Common myeloid progenitor, CD34-positive (primary cell): ENCODE results near the gene CROCC.

ENCODE experiments used
- CTCF ChIA-PET: fragments of 350-600 bp; sonication (Branson Sonifier 250); formaldehyde crosslinking; loops from one replicate; lab custom pipeline; 2021; ENCODE audit warnings: antibody characterized with exemption; lab: Charles Lee
- POLR2A ChIA-PET: fragments of 350-600 bp; sonication (Branson Sonifier 250); formaldehyde crosslinking; loops from one replicate; lab custom pipeline; 2021; ENCODE audit warnings: antibody characterized with exemption; lab: Charles Lee
- DNase-seq, 3 donors: peaks; one replicate each; pipeline versions ENCODE4 v3.0.0 to v3.0.0-alpha.2; 2013
- H3K27ac ChIP-seq, 2 experiments: 1 replicate in 1 of 2; 2 replicates in 1 of 2; pipeline ENCODE4 v1.7.0; 2013; ENCODE audit warnings: inconsistent platforms in 2 of 2, low read length in 2 of 2, mild to moderate bottlenecking in 2 of 2, low read depth in 1 of 2, moderate library complexity in 1 of 2; ENCODE audit not compliant: severe bottlenecking in 2 of 2, insufficient read depth in 1 of 2, poor library complexity in 1 of 2
- H3K27me3 ChIP-seq, 5 experiments: replicated peaks in 2 of 5; 1 replicate in 3 of 5; 2 replicates in 2 of 5; pipeline versions ENCODE4 v1.6.1 to v1.7.0; 2013; ENCODE audit warnings: low read length in 4 of 5, mild to moderate bottlenecking in 2 of 5, moderate library complexity in 2 of 5, inconsistent platforms in 1 of 5; ENCODE audit not compliant: insufficient read depth in 5 of 5, control insufficient read depth in 4 of 5
- H3K36me3 ChIP-seq, 4 experiments: 1 replicate in 2 of 4; 2 replicates in 2 of 4; pipeline versions ENCODE4 v1.6.1 to v1.7.0; 2013; ENCODE audit warnings: low read length in 3 of 4, control low read depth in 1 of 4, mild to moderate bottlenecking in 1 of 4; ENCODE audit not compliant: control insufficient read depth in 4 of 4, insufficient read depth in 4 of 4
- H3K4me1 ChIP-seq, 4 experiments: 1 replicate in 3 of 4; 2 replicates in 1 of 4; pipeline versions ENCODE4 v1.6.1 to v1.7.1; 2013; ENCODE audit warnings: low read length in 3 of 4, mild to moderate bottlenecking in 3 of 4, control low read depth in 1 of 4, inconsistent platforms in 1 of 4, moderate library complexity in 1 of 4; ENCODE audit not compliant: control insufficient read depth in 4 of 4, insufficient read depth in 4 of 4; ENCODE audit errors: control extremely low read depth in 1 of 4
- H3K4me3 ChIP-seq, 7 experiments: 1 replicate in 4 of 7; 2 replicates in 3 of 7; pipeline versions ENCODE4 v1.5.1 to v1.7.0; 2013; ENCODE audit warnings: mild to moderate bottlenecking in 7 of 7, low read length in 6 of 7, moderate library complexity in 6 of 7, inconsistent platforms in 2 of 7, low read depth in 2 of 7, control low read depth in 1 of 7; ENCODE audit not compliant: insufficient read depth in 4 of 7, control insufficient read depth in 1 of 7; ENCODE audit errors: extremely low read depth in 1 of 7
- H3K9me3 ChIP-seq, 5 experiments: 1 replicate in 4 of 5; 2 replicates in 1 of 5; pipeline versions ENCODE4 v1.6.1 to v1.7.1; 2013; ENCODE audit warnings: low read length in 4 of 5, mild to moderate bottlenecking in 2 of 5, inconsistent platforms in 1 of 5, low read depth in 1 of 5, moderate library complexity in 1 of 5; ENCODE audit not compliant: control insufficient read depth in 4 of 5, insufficient read depth in 2 of 5; ENCODE audit errors: control extremely low read depth in 1 of 5
- WGBS: methylation state at CpG from one replicate; pipeline ENCODE4 v1.1.5; 2013; ENCODE audit not compliant: insufficient coverage; 5-methylcytosine and 5-hydroxymethylcytosine counted together

The CROCC gene

DNA sequence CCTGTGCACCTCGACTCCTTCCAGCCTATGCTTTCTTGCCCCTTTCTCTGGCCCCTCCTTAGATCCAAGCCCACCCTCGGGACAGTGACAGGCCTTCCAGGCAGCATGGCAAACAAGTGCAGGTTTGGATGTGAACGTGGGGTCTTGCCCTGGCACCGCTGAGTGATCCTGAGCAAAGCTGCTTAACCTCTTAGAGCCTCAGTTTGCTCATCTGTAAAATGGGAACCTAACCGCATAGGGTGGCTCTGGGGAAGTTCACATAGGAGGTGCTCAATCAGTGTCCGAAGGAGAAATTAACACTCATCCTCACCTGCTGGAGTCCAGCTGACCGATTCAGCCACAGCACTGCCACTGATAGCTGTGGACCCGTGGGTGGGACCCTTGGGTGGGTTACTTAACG lies 51.5 kb downstream of the CROCC start:
- Histone ChIP-seq H3K9me3 (no peaks in the 10 kb centered on the region), H3K4me3 (no peak overlapping the region), H3K27me3 (no peaks in the 10 kb centered on the region), H3K27ac (no peak overlapping the region), H3K36me3 (peaks cover 0 to 18% (median 2%) of the 10 kb centered on the region in 4 experiments), H3K4me1 (peaks cover 0 to 3% (median 2%) of the 10 kb centered on the region in 4 experiments)
- ChIA-PET POLR2A (no interaction called here), CTCF (no interaction called here)
- DNase-seq = no peak
- WGBS = 98% methylated on average over 9 of the region's 9 CpGs

DNA sequence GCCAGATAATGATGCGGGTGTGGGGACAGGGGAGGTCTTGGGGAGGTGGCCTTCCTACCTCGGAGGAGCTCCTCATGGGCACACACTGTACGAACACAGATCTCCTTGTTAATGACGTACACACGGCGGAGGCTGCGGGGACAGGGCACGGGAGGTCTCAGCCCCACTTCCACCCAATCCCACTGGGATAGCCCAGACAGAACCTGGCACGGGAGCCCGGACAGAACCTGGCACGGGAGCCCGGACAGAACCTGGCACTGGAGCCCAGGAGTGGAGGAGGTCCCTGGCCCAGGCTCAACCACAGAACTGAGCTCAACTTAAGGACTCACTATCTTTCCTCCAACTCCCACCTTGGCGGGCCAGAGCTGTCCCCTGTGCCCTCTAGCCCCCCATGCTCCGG lies 53.5 kb downstream of the CROCC start:
- CTCF ChIA-PET = interaction anchor here (1.4 to 1.5 kb wide), 3 partner anchors 8 to 15 kb away, joined by 3 to 4 read pairs (median 4); no protein-coding TSS in a partner anchor
- DNase-seq = no peak
- 97% methylated on average over 12 of the region's 14 CpGs for WGBS

DNA sequence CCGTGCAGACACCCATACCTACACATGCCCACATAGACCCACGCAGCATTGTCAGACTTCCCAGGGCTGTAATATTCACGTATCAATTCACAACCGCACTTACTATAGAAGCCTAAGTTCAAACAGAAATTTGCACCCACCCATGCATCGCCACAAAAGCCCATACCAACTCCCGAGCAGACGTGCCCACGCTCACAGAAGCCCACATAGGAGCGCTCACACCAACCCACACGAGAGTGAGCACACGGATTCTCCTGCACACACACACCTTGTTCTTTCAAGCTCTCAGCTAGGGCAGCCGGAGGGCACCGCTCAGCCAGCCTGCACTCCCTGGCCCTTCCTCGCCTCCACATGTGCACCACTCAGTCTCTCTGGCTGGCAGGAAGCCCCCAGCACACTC lies 54.1 kb downstream of the CROCC start:
- DNase-seq = no peak
- no peak overlapping the region for H3K4me3 ChIP-seq
- whole genome bisulfite sequencing = 98% methylated on average over 13 of the region's 14 CpGs
- CTCF ChIA-PET = interaction anchor here (1.4 to 1.5 kb wide), 3 partner anchors 9 to 15 kb away, joined by 3 to 4 read pairs (median 4); no protein-coding TSS in a partner anchor
- no peak overlapping the region for H3K27ac ChIP-seq
- no peaks in the 10 kb centered on the region for H3K9me3 ChIP-seq
- POLR2A ChIA-PET = no interaction called here
- H3K4me1 ChIP-seq = peaks cover 0 to 27% (median 22%) of the 10 kb centered on the region in 4 experiments
- H3K27me3 ChIP-seq = peaks cover 0 to 7% (median 2%) of the 10 kb centered on the region in 5 experiments
- H3K36me3 ChIP-seq = peaks cover 0 to 5% (median 0%) of the 10 kb centered on the region in 4 experiments

More for the DNA sequence above, 53.5 kb downstream of the CROCC start:
- peaks cover 0 to 23% (median 20%) of the 10 kb centered on the region in 4 experiments for H3K4me1 ChIP-seq
- H3K27me3 ChIP-seq = peaks cover 0 to 3% (median 0%) of the 10 kb centered on the region in 5 experiments
- H3K27ac ChIP-seq = no peak overlapping the region
- no peak overlapping the region for H3K4me3 ChIP-seq
- POLR2A ChIA-PET = no interaction called here
- no peaks in the 10 kb centered on the region for H3K9me3 ChIP-seq
- peaks cover 0 to 11% (median 0%) of the 10 kb centered on the region in 4 experiments for H3K36me3 ChIP-seq

DNA sequence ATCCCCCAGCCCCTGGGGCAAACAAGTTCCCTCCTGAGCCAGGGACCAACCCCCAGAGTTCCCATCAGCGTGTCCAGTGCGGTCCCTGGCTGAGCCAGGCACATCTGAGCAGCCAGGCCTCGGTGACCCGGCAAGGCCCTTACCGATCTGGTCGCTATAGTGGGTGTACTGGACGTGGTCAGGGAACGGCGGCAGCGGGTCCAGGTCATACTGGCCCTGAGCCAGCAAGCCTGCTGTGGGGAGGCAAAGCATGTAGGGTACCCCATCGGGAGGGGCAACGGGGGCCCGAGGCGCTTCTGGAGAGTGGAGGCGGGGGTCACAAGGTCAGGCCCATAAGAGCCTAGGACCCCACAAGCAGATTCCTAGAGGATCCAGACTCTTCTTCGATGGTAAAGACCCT lies 55.2 kb downstream of the CROCC start:
- Histone ChIP-seq H3K4me3 (no peak overlapping the region), H3K4me1 (peaks cover 0 to 28% (median 23%) of the 10 kb centered on the region in 4 experiments), H3K9me3 (no peaks in the 10 kb centered on the region), H3K27ac (no peak overlapping the region), H3K27me3 (peaks cover 0 to 14% (median 3%) of the 10 kb centered on the region in 5 experiments), H3K36me3 (no peaks in the 10 kb centered on the region)
- WGBS = 94% methylated on average over 15 of the region's 16 CpGs
- DNase-seq = no peak
- ChIA-PET POLR2A (no interaction called here), CTCF (interaction anchor here (1.5 kb wide), 1 partner anchor 10 kb away, joined by 4 read pairs; no protein-coding TSS in a partner anchor)

DNA sequence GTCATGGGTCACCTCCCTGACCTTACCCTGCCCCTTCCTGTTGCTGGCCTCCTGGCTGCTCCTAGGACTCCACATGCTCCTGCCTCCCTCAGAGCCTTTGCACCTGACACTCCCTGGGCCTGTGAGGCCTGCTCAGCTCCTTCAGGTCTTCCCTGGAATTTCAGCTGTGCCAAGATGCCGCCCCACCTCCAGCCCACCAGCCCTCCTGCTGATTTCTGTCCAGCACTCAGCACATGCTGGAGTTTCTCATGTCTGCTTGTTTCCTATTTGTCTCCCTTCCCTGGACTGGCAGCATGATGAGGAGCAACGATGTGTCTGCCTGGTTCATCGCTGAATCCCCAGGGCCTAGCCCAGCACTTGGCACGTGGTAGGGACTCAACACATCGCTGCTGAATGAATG lies 55.6 kb downstream of the CROCC start:
- no peak for DNase-seq
- ChIA-PET POLR2A (no interaction called here), CTCF (interaction anchor here (1.1 to 2.0 kb wide), 3 partner anchors 13 to 68 kb away, joined by 3 to 8 read pairs (median 4); no protein-coding TSS in a partner anchor)
- peaks cover 0 to 28% (median 23%) of the 10 kb centered on the region in 4 experiments for H3K4me1 ChIP-seq
- H3K27me3 ChIP-seq = peaks cover 0 to 14% (median 3%) of the 10 kb centered on the region in 5 experiments
- WGBS = 98% methylated on average over 5 of the region's 5 CpGs
- H3K27ac ChIP-seq = no peak overlapping the region
- H3K36me3 ChIP-seq = no peaks in the 10 kb centered on the region
- no peak overlapping the region for H3K4me3 ChIP-seq
- no peaks in the 10 kb centered on the region for H3K9me3 ChIP-seq

DNA sequence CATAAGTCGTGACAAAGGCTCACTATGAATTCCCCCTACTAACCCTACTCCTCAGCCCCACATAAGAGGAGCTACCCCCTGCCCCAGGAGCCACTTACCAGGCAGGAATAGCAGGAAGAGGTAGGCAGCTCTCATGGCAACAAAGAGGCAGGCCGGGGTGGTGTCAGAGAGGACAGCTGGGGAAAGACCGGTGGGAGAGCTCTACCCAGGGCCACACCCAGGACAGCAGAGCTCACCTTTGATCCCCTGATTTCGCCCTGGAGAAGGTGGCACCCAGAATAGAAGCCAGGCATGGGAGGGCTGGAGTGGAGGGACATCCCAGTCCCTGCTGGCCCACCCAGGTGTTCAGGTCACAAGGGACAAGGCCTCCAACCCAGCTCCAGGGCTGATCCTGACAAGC lies 56.4 kb downstream of the CROCC start:
- no peak overlapping the region for H3K27ac ChIP-seq
- no peak overlapping the region for H3K4me3 ChIP-seq
- H3K4me1 ChIP-seq = peaks cover 0 to 34% (median 25%) of the 10 kb centered on the region in 4 experiments
- H3K9me3 ChIP-seq = no peaks in the 10 kb centered on the region
- ChIA-PET CTCF (interaction anchor here (0.7 to 2.0 kb wide), 6 partner anchors 11 to 68 kb away, joined by 3 to 8 read pairs (median 4); no protein-coding TSS in a partner anchor), POLR2A (interaction anchor here (0.8 kb wide), 1 partner anchor 36 kb away, joined by 4 read pairs; no protein-coding TSS in a partner anchor)
- no peak for DNase-seq
- H3K36me3 ChIP-seq = no peaks in the 10 kb centered on the region
- peaks cover 0 to 14% (median 3%) of the 10 kb centered on the region in 5 experiments for H3K27me3 ChIP-seq
- 93% methylated on average over 3 of the region's 4 CpGs for WGBS
